ENCODE measurements around the gene GLG1.

GRCh38 chr16:74583926-74584666 is 22.8 kb downstream of the GLG1 start:
- TF ChIP-seq POLR2A (IDR thresholded peaks at IDR 0.05; ENCODE audit: low read depth, low read length) (no peak), POLR2AphosphoS5 (IDR thresholded peaks at IDR 0.05; ENCODE audit: low read depth, low read length) (no peak)

Data from GM12891 (cell line).